ENCODE data around the gene FXYD2. TPM values are rescaled to one million over a fixed set of nuclear protein-coding genes. Genes with fewer than 3 reads are reported as not detected.

Gene FXYD2
- total and polyA plus RNA-seq, 2 of the 13 experiments (the other 11 are each of a cell fraction or from before 2014, with no cell fraction given), result 45.9 to 106 TPM

- Histone ChIP-seq H3K27ac (ENCODE audit: extremely low read length, insufficient read depth, low read length) (no peak overlapping the region), H3K4me3 (replicated peaks in 1 of 3; ENCODE audit: insufficient read depth in 1 of 3, low read depth in 2 of 3, low read length in 3 of 3) (no peak overlapping the region), H4K20me1 (ENCODE audit: insufficient read depth, low read length) (no peaks in the 10 kb centered on the region), H3K9me3 (ENCODE audit: low read length) (no peaks in the 10 kb centered on the region), H3K9ac (ENCODE audit: insufficient read depth, low read depth, low read length) (no peak overlapping the region), H3K36me3 (replicated peaks in 1 of 2; ENCODE audit: control insufficient read depth in 1 of 2, insufficient read depth in 2 of 2, low read length in 2 of 2) (no peaks in the 10 kb centered on the region), H3K4me2 (ENCODE audit: low read depth, low read length) (no peak overlapping the region), H3K27me3 (ENCODE audit: control insufficient read depth in 1 of 2, insufficient read depth in 2 of 2, low read length in 2 of 2) (no peaks in the 10 kb centered on the region), H3K79me2 (ENCODE audit: insufficient read depth, low read length) (no peaks in the 10 kb centered on the region), H3K4me1 (ENCODE audit: insufficient read depth, low read length) (no peaks in the 10 kb centered on the region), H2AFZ (ENCODE audit: low read length) (no peak overlapping the region)
- in situ Hi-C loops (cut with HindIII; ENCODE audit: extremely low pct_ligation_motif_present, low pct_unique_long_range_greater_than_20kb), result no loop called here
- 51% methylated on average over 7 of the region's 7 CpGs for WGBS (ENCODE audit: low lambda C conversion rate)
- TF ChIP-seq, protein P1, sequence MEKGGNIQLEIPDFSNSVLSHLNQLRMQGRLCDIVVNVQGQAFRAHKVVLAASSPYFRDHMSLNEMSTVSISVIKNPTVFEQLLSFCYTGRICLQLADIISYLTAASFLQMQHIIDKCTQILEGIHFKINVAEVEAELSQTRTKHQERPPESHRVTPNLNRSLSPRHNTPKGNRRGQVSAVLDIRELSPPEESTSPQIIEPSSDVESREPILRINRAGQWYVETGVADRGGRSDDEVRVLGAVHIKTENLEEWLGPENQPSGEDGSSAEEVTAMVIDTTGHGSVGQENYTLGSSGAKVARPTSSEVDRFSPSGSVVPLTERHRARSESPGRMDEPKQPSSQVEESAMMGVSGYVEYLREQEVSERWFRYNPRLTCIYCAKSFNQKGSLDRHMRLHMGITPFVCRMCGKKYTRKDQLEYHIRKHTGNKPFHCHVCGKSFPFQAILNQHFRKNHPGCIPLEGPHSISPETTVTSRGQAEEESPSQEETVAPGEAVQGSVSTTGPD (CRISPR knock-in tag; IDR thresholded peaks at IDR 0.05), result no peak
- TF ChIP-seq LRRFIP1 (CRISPR knock-in tag; conservative IDR thresholded peaks at IDR 0.05) (no peak), HOXD1 (CRISPR knock-in tag; IDR thresholded peaks at IDR 0.05) (no peak), MATR3 (CRISPR knock-in tag; IDR thresholded peaks at IDR 0.05) (no peak), PHF21A (CRISPR knock-in tag; IDR thresholded peaks at IDR 0.05) (no peak), ZIK1 (CRISPR knock-in tag; IDR thresholded peaks at IDR 0.05; ENCODE audit: borderline replicate concordance, low read depth) (no peak), RBAK (CRISPR knock-in tag; IDR thresholded peaks at IDR 0.05) (no peak), ZNF343 (CRISPR knock-in tag; IDR thresholded peaks at IDR 0.05) (no peak)
- TF ChIP-seq, protein P2, sequence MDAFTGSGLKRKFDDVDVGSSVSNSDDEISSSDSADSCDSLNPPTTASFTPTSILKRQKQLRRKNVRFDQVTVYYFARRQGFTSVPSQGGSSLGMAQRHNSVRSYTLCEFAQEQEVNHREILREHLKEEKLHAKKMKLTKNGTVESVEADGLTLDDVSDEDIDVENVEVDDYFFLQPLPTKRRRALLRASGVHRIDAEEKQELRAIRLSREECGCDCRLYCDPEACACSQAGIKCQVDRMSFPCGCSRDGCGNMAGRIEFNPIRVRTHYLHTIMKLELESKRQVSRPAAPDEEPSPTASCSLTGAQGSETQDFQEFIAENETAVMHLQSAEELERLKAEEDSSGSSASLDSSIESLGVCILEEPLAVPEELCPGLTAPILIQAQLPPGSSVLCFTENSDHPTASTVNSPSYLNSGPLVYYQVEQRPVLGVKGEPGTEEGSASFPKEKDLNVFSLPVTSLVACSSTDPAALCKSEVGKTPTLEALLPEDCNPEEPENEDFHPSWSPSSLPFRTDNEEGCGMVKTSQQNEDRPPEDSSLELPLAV (CRISPR knock-in tag; conservative IDR thresholded peaks at IDR 0.05; ENCODE audit: low read depth), result no peak
- POLR2A ChIA-PET, result no interaction called here
- CTCF ChIA-PET (ENCODE audit: low intra/inter-chr PET ratio, low total read pairs), result no interaction called here
- ATAC-seq (no peak), DNase-seq (ENCODE audit: low spot score) (no peak), FAIRE-seq (no peak)
- intact Hi-C loops (cut with micrococcal nuclease; ENCODE audit: unreplicated experiment), result no loop called here
- no TSS peak for BruUV-seq (replicated peaks)
These were observed 52.7 kb downstream of the FXYD2 start for GRCh38 chr11:117771841-117772240.

Measured in HepG2 (cell line).